ENCODE data around the gene CDC34. TPM values are rescaled to one million over a fixed set of nuclear protein-coding genes. Genes with fewer than 3 reads are reported as not detected.

Gene CDC34
- total RNA-seq, 2 donors from 2014 or later: 77.0 to 101 TPM

DNA sequence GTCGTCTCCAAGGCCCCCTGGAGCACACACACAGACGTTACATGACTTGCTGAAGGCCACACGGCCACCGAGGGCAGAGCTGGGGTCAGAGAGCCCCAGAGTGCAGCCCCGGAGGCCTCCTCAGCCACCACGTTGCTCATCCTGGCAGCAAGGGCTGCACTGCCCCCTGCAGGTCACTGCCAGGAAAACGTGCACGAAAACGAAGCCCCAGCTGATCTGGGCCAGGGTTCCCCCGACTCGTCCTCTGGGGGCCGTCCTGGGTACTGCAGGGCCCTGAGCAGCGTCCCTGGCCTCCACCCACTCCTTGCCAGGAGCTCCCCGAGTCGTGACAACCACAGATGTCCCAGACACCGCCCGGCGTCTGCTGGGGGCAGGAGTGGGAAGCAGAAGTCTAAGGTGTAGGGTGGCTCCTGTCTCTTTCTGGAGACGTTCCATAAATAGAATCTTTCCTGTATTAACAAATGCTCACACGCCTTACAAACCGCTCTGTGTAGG is 20.9 kb upstream of the CDC34 start:
- no peak for TF ChIP-seq POLR2A (IDR thresholded peaks at IDR 0.05)
- peak; percentile 69 to 94 (median 86) for TF ChIP-seq CTCF (IDR thresholded peaks at IDR 0.05)

GRCh38 chr19:511101-511851 is 20.3 kb upstream of the CDC34 start:
- TF ChIP-seq POLR2A (IDR thresholded peaks at IDR 0.05) (peak in 1 of 3 donors; percentile 3), CTCF (IDR thresholded peaks at IDR 0.05) (no peak)
- ATAC-seq (no peak), DNase-seq (peak in 1 of 4 donors; percentile 52)
- no peaks in the 10 kb centered on the region for H3K9me3 ChIP-seq
- peak overlapping the region in 2 of 4 donors; percentile 52 to 64 for H3K27ac ChIP-seq
- no peak overlapping the region for H3K4me3 ChIP-seq
- H3K36me3 ChIP-seq (replicated peaks in 1 of 2; ENCODE audit: insufficient read depth in 1 of 2, low read depth in 2 of 2): no peaks in the 10 kb centered on the region
- H3K4me1 ChIP-seq: peaks cover 24% of the 10 kb centered on the region
- intact Hi-C loops (cut with DNase I): no loop called here
- no peaks in the 10 kb centered on the region for H3K27me3 ChIP-seq
- 53 to 58% methylated on average over 21 to 30 of the region's 30 CpGs for WGBS, 2 donors

More for the DNA sequence above, 20.9 kb upstream of the CDC34 start:
- Histone ChIP-seq H3K9me3 (no peaks in the 10 kb centered on the region), H3K27me3 (no peaks in the 10 kb centered on the region), H3K27ac (peak overlapping the region in 2 of 4 donors; percentile 52 to 64), H3K4me1 (peaks cover 25% of the 10 kb centered on the region), H3K4me3 (no peak overlapping the region), H3K36me3 (replicated peaks in 1 of 2; ENCODE audit: insufficient read depth in 1 of 2, low read depth in 2 of 2) (no peaks in the 10 kb centered on the region)
- intact Hi-C loops (cut with DNase I): no loop called here
- WGBS, 2 donors: 19 to 28% methylated on average over 8 to 21 of the region's 21 CpGs
- DNase-seq (peak; percentile 71 to 78 (median 74)), ATAC-seq (no peak)

DNA sequence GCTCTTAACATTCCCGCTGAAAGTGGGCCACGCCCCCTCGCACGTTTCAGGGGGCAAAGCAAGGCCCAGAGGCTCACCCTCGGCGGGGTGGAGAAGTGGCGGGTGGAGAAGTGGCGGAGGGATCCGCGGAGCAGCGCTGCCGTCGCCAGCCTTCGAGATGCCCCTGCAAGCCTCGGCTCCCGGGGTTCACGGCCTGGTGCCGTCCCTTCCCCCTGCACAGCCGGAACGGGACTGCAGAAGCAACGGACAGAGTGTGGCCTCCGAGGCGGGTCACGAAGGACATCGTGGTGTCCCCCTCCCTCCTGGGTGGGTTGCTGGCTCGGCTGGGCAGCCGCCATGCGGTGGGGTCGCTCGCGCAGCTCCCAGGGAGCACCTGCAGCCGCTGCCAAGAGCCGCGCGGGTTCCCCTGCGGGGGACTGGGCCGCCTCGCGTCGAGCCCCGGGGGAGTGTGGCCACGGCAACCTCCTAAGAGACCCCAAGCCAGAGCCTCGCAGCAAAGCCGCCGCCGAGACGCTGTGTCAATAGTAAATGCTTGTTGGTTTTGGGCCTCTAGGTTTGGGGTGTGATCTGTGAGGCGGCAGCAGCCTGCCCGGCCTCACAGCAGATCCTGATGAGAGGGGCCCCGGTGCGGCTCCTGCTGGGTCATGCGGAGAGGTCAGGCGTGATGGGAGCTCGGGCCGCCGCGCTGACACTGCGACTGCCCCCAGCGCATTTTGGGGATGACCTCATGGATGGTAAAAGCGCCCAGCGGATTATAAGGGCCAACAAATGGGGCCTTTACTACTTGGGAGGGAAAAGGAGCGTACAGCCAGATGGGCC is 18.8 kb upstream of the CDC34 start:
- Histone ChIP-seq H3K9me3 (no peaks in the 10 kb centered on the region), H3K4me3 (no peak overlapping the region), H3K36me3 (replicated peaks in 1 of 2; ENCODE audit: insufficient read depth in 1 of 2, low read depth in 2 of 2) (no peaks in the 10 kb centered on the region), H3K27ac (no peak overlapping the region), H3K4me1 (peaks cover 18% of the 10 kb centered on the region), H3K27me3 (no peaks in the 10 kb centered on the region)
- WGBS, 2 donors: 66 to 73% methylated on average over 25 to 56 of the region's 62 CpGs
- no peak for ATAC-seq
- TF ChIP-seq POLR2A (IDR thresholded peaks at IDR 0.05) (no peak), CTCF (IDR thresholded peaks at IDR 0.05) (no peak)
- DNase-seq: no peak
- intact Hi-C loops (cut with DNase I): no loop called here

DNA sequence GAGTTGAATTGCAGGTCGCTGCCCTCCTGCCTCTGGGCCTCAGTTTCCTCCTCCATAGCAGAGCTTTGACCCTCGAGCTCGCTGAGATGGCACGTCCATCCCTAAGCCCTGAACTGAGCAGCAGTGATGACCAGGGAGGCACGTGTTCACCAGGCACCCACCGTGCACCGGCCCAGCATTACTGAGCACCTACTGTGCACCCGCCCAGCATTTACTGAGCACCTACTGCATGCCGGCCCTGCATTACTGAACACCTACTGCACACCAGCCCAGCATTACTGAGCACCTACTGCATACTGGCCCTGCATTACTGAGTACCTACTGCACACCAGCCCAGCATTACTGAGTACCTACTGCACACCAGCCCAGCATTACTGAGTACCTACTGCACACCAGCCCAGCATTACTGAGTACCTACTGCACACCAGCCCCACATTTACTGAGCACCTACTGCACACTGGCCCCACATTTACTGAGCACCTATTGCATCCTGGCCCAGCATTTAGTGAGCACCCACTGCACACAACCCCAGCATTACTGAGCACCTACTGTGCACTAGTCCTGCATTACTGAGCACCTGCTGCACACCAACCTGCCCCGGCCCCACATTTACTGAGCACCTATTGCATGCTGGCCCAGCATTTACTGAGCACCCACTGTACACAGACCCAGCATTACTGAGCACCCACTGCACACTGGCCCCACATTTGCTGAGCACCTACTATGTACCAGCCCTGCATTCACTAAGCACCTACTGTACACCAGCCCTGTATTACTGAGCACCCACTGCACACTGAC is 18.0 kb upstream of the CDC34 start:
- Histone ChIP-seq H3K27me3 (no peaks in the 10 kb centered on the region), H3K27ac (no peak overlapping the region), H3K4me3 (no peak overlapping the region), H3K9me3 (no peaks in the 10 kb centered on the region), H3K36me3 (replicated peaks in 1 of 2; ENCODE audit: insufficient read depth in 1 of 2, low read depth in 2 of 2) (no peaks in the 10 kb centered on the region), H3K4me1 (peaks cover 10% of the 10 kb centered on the region)
- WGBS, 2 donors: 84 to 94% methylated on average over 3 to 10 of the region's 10 CpGs
- intact Hi-C loops (cut with DNase I): no loop called here
- TF ChIP-seq CTCF (IDR thresholded peaks at IDR 0.05) (no peak), POLR2A (IDR thresholded peaks at IDR 0.05) (no peak)
- ATAC-seq (no peak), DNase-seq (no peak)
